Ramos (cell line): ENCODE measurements around the gene IGFL1.
"Not testable (repeated sequence)": the region's sequence is repeated elsewhere in the genome, so short reads cannot be mapped to it uniquely, and the experiment has no call there.

Experiments
- in situ Hi-C: fragments of 300-500 bp; cut with MboI; formaldehyde crosslinking; loops from one replicate; pipeline ENCODE4 v1.14.3; 2022; ENCODE audit warnings: low sequenced_read_pairs; ENCODE audit not compliant: unreplicated experiment

The IGFL1 gene

GRCh38 chr19:46262684-46263296 is 33.2 kb downstream of the IGFL1 start:
- in situ Hi-C loops = not testable (repeated sequence)

- in situ Hi-C loops = not testable (repeated sequence)
These were observed 35.3 kb downstream of the IGFL1 start for GRCh38 chr19:46264801-46265200.

GRCh38 chr19:46265217-46265828 is 35.8 kb downstream of the IGFL1 start:
- in situ Hi-C loops = no loop called here

GRCh38 chr19:46269101-46269500 is 39.6 kb downstream of the IGFL1 start:
- in situ Hi-C loops = no loop called here

GRCh38 chr19:46270521-46271256 is 41.1 kb downstream of the IGFL1 start:
- in situ Hi-C loops = no loop called here

GRCh38 chr19:46271481-46272197 is 42.1 kb downstream of the IGFL1 start:
- in situ Hi-C loops = no loop called here

- in situ Hi-C loops = not testable (repeated sequence)
These were observed 44.4 kb downstream of the IGFL1 start for GRCh38 chr19:46273931-46274330.

- in situ Hi-C loops = no loop called here
These were observed 49.6 kb downstream of the IGFL1 start for GRCh38 chr19:46279177-46279576.
